ENCODE results near the gene FBXL13.

The FBXL13 gene

GRCh38 chr7:102895602-102896001 is 179.0 kb downstream of the FBXL13 start:
- Histone ChIP-seq H3K27ac (ENCODE audit: low read depth, low read length, poor library complexity, severe bottlenecking) (no peak overlapping the region), H3K27me3 (ENCODE audit: insufficient read depth, low read length) (no peaks in the 10 kb centered on the region), H3K9me2 (ENCODE audit: low read depth, low read length) (no peaks in the 10 kb centered on the region), H3K36me3 (ENCODE audit: insufficient read depth, low read length) (no peaks in the 10 kb centered on the region), H3K4me1 (ENCODE audit: insufficient read depth, low read length, severe bottlenecking) (no peaks in the 10 kb centered on the region), H3K79me2 (ENCODE audit: insufficient read depth, low read length) (no peaks in the 10 kb centered on the region), H4K20me1 (ENCODE audit: insufficient read depth, low read length) (no peaks in the 10 kb centered on the region), H3K9me3 (ENCODE audit: low read length) (no peaks in the 10 kb centered on the region), H3K4me2 (ENCODE audit: low read length) (no peak overlapping the region), H3F3A (ENCODE audit: insufficient read depth, low read length) (no peaks in the 10 kb centered on the region), H2AFZ (ENCODE audit: low read length) (no peak overlapping the region), H3K9ac (ENCODE audit: low read length) (no peak overlapping the region), H3K4me3 (ENCODE audit: low read depth, low read length, poor library complexity, severe bottlenecking) (no peak overlapping the region)
- no peak for TF ChIP-seq EZH2 (IDR thresholded peaks at IDR 0.05; ENCODE audit: borderline replicate concordance, low read length)
- TF ChIP-seq CTCF (IDR thresholded peaks at IDR 0.05; ENCODE audit: low read length), result no peak

GRCh38 chr7:102892631-102893278 is 181.8 kb downstream of the FBXL13 start:
- Histone ChIP-seq H3K4me2 (ENCODE audit: low read length) (no peak overlapping the region), H3K4me1 (ENCODE audit: insufficient read depth, low read length, severe bottlenecking) (no peaks in the 10 kb centered on the region), H3K4me3 (ENCODE audit: low read depth, low read length, poor library complexity, severe bottlenecking) (no peak overlapping the region), H3K27ac (ENCODE audit: low read depth, low read length, poor library complexity, severe bottlenecking) (no peak overlapping the region), H3K9ac (ENCODE audit: low read length) (no peak overlapping the region), H2AFZ (ENCODE audit: low read length) (no peak overlapping the region), H4K20me1 (ENCODE audit: insufficient read depth, low read length) (no peaks in the 10 kb centered on the region), H3K79me2 (ENCODE audit: insufficient read depth, low read length) (no peaks in the 10 kb centered on the region), H3K36me3 (ENCODE audit: insufficient read depth, low read length) (no peaks in the 10 kb centered on the region), H3F3A (ENCODE audit: insufficient read depth, low read length) (no peaks in the 10 kb centered on the region), H3K27me3 (ENCODE audit: insufficient read depth, low read length) (no peaks in the 10 kb centered on the region), H3K9me3 (ENCODE audit: low read length) (no peaks in the 10 kb centered on the region), H3K9me2 (ENCODE audit: low read depth, low read length) (no peaks in the 10 kb centered on the region)
- TF ChIP-seq EZH2 (IDR thresholded peaks at IDR 0.05; ENCODE audit: borderline replicate concordance, low read length), result no peak
- TF ChIP-seq CTCF (IDR thresholded peaks at IDR 0.05; ENCODE audit: low read length), result no peak

- Histone ChIP-seq H3K4me3 (ENCODE audit: low read depth, low read length, poor library complexity, severe bottlenecking) (no peak overlapping the region), H3K9me3 (ENCODE audit: low read length) (no peaks in the 10 kb centered on the region), H3F3A (ENCODE audit: insufficient read depth, low read length) (no peaks in the 10 kb centered on the region), H3K27me3 (ENCODE audit: insufficient read depth, low read length) (no peaks in the 10 kb centered on the region), H3K36me3 (ENCODE audit: insufficient read depth, low read length) (no peaks in the 10 kb centered on the region), H3K4me1 (ENCODE audit: insufficient read depth, low read length, severe bottlenecking) (no peaks in the 10 kb centered on the region), H2AFZ (ENCODE audit: low read length) (no peak overlapping the region), H4K20me1 (ENCODE audit: insufficient read depth, low read length) (no peaks in the 10 kb centered on the region), H3K9me2 (ENCODE audit: low read depth, low read length) (no peaks in the 10 kb centered on the region), H3K9ac (ENCODE audit: low read length) (no peak overlapping the region), H3K79me2 (ENCODE audit: insufficient read depth, low read length) (no peaks in the 10 kb centered on the region), H3K27ac (ENCODE audit: low read depth, low read length, poor library complexity, severe bottlenecking) (no peak overlapping the region), H3K4me2 (ENCODE audit: low read length) (no peak overlapping the region)
- TF ChIP-seq EZH2 (IDR thresholded peaks at IDR 0.05; ENCODE audit: borderline replicate concordance, low read length) (no peak), CTCF (IDR thresholded peaks at IDR 0.05; ENCODE audit: low read length) (no peak)
Measured at GRCh38 chr7:102891693-102892261, 182.8 kb downstream of the FBXL13 start.
